Neuronal stem cell (in vitro differentiated cells): ENCODE data around the gene RASA3.

Experiments
- DNase-seq: peaks from one replicate; pipeline ENCODE4 v3.0.0-alpha.2; 2013; ENCODE audit warnings: low spot score
- H2AFZ ChIP-seq: one replicate; pipeline ENCODE4 v1.6.1; 2013; ENCODE audit warnings: mild to moderate bottlenecking, low read length, inconsistent platforms
- H2AK5ac ChIP-seq: 2 replicates; pipeline ENCODE4 v1.6.1; 2013; ENCODE audit warnings: low read depth, mild to moderate bottlenecking, inconsistent platforms, low read length, moderate library complexity, mixed read lengths
- H2BK120ac ChIP-seq: 2 replicates; pipeline ENCODE4 v1.6.1; 2013; ENCODE audit warnings: low read depth, mild to moderate bottlenecking, inconsistent platforms, low read length, moderate library complexity, mixed read lengths
- H2BK12ac ChIP-seq: one replicate; pipeline ENCODE4 v1.6.1; 2013; ENCODE audit warnings: low read length, inconsistent platforms
- H2BK15ac ChIP-seq: 2 replicates; pipeline ENCODE4 v1.6.1; 2013; ENCODE audit warnings: mild to moderate bottlenecking, low read length, inconsistent platforms, mixed read lengths
- H2BK5ac ChIP-seq: one replicate; pipeline ENCODE4 v1.6.1; 2013; ENCODE audit warnings: inconsistent platforms, mild to moderate bottlenecking, low read length, moderate library complexity
- H3K14ac ChIP-seq: one replicate; pipeline ENCODE4 v1.6.1; 2013; ENCODE audit warnings: low read length, inconsistent platforms
- H3K18ac ChIP-seq: 2 replicates; pipeline ENCODE4 v1.6.1; 2013; ENCODE audit warnings: low read length, inconsistent platforms
- H3K23ac ChIP-seq: 2 replicates; pipeline ENCODE4 v1.6.1; 2013; ENCODE audit warnings: low read depth, mild to moderate bottlenecking, mixed read lengths, low read length, inconsistent platforms; ENCODE audit not compliant: poor library complexity
- H3K27ac ChIP-seq: replicated peaks from 3 replicates; pipeline ENCODE4 v1.5.1; 2013; ENCODE audit warnings: low read length, inconsistent platforms
- H3K27me3 ChIP-seq, 3 experiments: 2 replicates each; pipeline ENCODE4 v1.6.1; 2013; ENCODE audit warnings: low read length in 3 of 3, mild to moderate bottlenecking in 2 of 3, inconsistent platforms in 1 of 3, low read depth in 1 of 3, mixed read lengths in 1 of 3, moderate library complexity in 1 of 3; ENCODE audit not compliant: control insufficient read depth in 3 of 3, insufficient read depth in 3 of 3
- H3K36me3 ChIP-seq, 2 donors: replicated peaks in 1 of 2; 2 replicates each; pipeline ENCODE4 v1.6.1; 2013; ENCODE audit warnings: low read length in 2 of 2; ENCODE audit not compliant: control insufficient read depth in 2 of 2, insufficient read depth in 2 of 2
- H3K4ac ChIP-seq: 2 replicates; pipeline ENCODE4 v1.6.1; 2013; ENCODE audit warnings: inconsistent platforms, mild to moderate bottlenecking, low read length, moderate library complexity
- H3K4me1 ChIP-seq, 2 donors: 1 replicate in 1 of 2; 2 replicates in 1 of 2; pipeline ENCODE4 v1.6.1; 2013; ENCODE audit warnings: low read length in 2 of 2, low read depth in 1 of 2; ENCODE audit not compliant: control insufficient read depth in 2 of 2, insufficient read depth in 1 of 2
- H3K4me2 ChIP-seq: one replicate; pipeline ENCODE4 v1.6.1; 2013; ENCODE audit warnings: mild to moderate bottlenecking, low read length, inconsistent platforms; ENCODE audit not compliant: insufficient read depth, poor library complexity, severe bottlenecking
- H3K4me3 ChIP-seq, 2 donors: 2 replicates each; pipeline ENCODE4 v1.5.1; 2013; ENCODE audit warnings: low read length in 2 of 2, mild to moderate bottlenecking in 2 of 2, inconsistent platforms in 1 of 2, moderate library complexity in 1 of 2
- H3K79me1 ChIP-seq: one replicate; pipeline ENCODE4 v1.6.1; 2013; ENCODE audit warnings: low read depth, mild to moderate bottlenecking, inconsistent platforms, low read length, moderate library complexity
- H3K9ac ChIP-seq: one replicate; pipeline ENCODE4 v1.6.1; 2013; ENCODE audit warnings: mild to moderate bottlenecking, low read depth, low read length, inconsistent platforms; ENCODE audit not compliant: poor library complexity
- H3K9me3 ChIP-seq, 2 donors: replicated peaks in 1 of 2; 2 replicates each; pipeline versions ENCODE3 to v1.6.1; 2013; ENCODE audit warnings: low read length in 2 of 2, mild to moderate bottlenecking in 2 of 2, inconsistent platforms in 1 of 2, low read depth in 1 of 2, mixed read lengths in 1 of 2, moderate library complexity in 1 of 2; ENCODE audit not compliant: control insufficient read depth in 2 of 2, insufficient read depth in 1 of 2
- H4K8ac ChIP-seq: one replicate; pipeline ENCODE4 v1.6.1; 2013; ENCODE audit warnings: low read depth, mild to moderate bottlenecking, inconsistent platforms, low read length, moderate library complexity
- H4K91ac ChIP-seq: one replicate; pipeline ENCODE4 v1.6.1; 2013; ENCODE audit warnings: low read length, low read depth, mild to moderate bottlenecking, inconsistent platforms; ENCODE audit not compliant: poor library complexity
- WGBS, 2 donors: extraction: QIAGEN DNeasy Blood & Tissue Kit; methylation state at CpG; one replicate each; pipeline ENCODE4 v1.1.7; 2013; ENCODE audit warnings: missing lambda C conversion rate in 2 of 2, mixed read lengths in 1 of 2; ENCODE audit not compliant: insufficient read length in 2 of 2, insufficient replicate concordance in 1 of 2; ENCODE audit errors: extremely low coverage in 2 of 2; 5-methylcytosine and 5-hydroxymethylcytosine counted together

RASA3 gene

GRCh38 chr13:113962975-113963374 lies 169.4 kb downstream of the RASA3 start:
- H2BK5ac ChIP-seq, result no peak overlapping the region
- H3K23ac ChIP-seq, result peak overlapping the region; percentile 93
- no peak overlapping the region for H4K91ac ChIP-seq
- peaks cover 0 to 2% (median 0%) of the 10 kb centered on the region in 3 experiments for H3K27me3 ChIP-seq
- H2BK15ac ChIP-seq, result no peak overlapping the region
- no peak overlapping the region for H2BK120ac ChIP-seq
- H3K27ac ChIP-seq, result no peak overlapping the region
- no peak overlapping the region for H3K4me2 ChIP-seq
- no peak overlapping the region for H3K4me3 ChIP-seq
- H4K8ac ChIP-seq, result no peak overlapping the region
- no peak overlapping the region for H3K9ac ChIP-seq
- no peak overlapping the region for H2AFZ ChIP-seq
- no peak for DNase-seq
- no peak overlapping the region for H3K14ac ChIP-seq
- no peaks in the 10 kb centered on the region for H3K4me1 ChIP-seq
- no peak overlapping the region for H2AK5ac ChIP-seq
- H3K79me1 ChIP-seq, result no peaks in the 10 kb centered on the region
- WGBS, 2 donors, result no CpG with 5 or more reads among the region's 17 CpGs
- H2BK12ac ChIP-seq, result no peak overlapping the region
- no peak overlapping the region for H3K4ac ChIP-seq
- H3K18ac ChIP-seq, result peak overlapping the region; percentile 57
- H3K9me3 ChIP-seq, result peaks cover 30 to 31% of the 10 kb centered on the region in 2 donors
- H3K36me3 ChIP-seq, result peaks cover 0 to 2% of the 10 kb centered on the region in 2 donors

- WGBS, 2 donors, result no CpG with 5 or more reads among the region's 11 CpGs
- Histone ChIP-seq H3K4me1 (no peaks in the 10 kb centered on the region), H2AFZ (no peak overlapping the region), H2BK15ac (no peak overlapping the region), H2BK12ac (no peak overlapping the region), H3K4ac (no peak overlapping the region), H3K27ac (no peak overlapping the region), H3K23ac (no peak overlapping the region), H3K14ac (no peak overlapping the region), H3K9me3 (peaks cover 30 to 31% of the 10 kb centered on the region in 2 donors), H3K79me1 (no peaks in the 10 kb centered on the region), H3K36me3 (peaks cover 0 to 2% of the 10 kb centered on the region in 2 donors), H3K4me3 (no peak overlapping the region), H2AK5ac (no peak overlapping the region), H3K27me3 (peaks cover 0 to 2% (median 0%) of the 10 kb centered on the region in 3 experiments), H4K8ac (peak overlapping the region; percentile 17), H3K18ac (no peak overlapping the region), H2BK120ac (no peak overlapping the region), H2BK5ac (no peak overlapping the region), H4K91ac (peak overlapping the region; percentile 7), H3K4me2 (no peak overlapping the region), H3K9ac (no peak overlapping the region)
- DNase-seq, result no peak
Observed at GRCh38 chr13:113962386-113962785, 170.0 kb downstream of the RASA3 start.

- Histone ChIP-seq H3K36me3 (no peaks in the 10 kb centered on the region), H2BK12ac (no peak overlapping the region), H3K9me3 (peaks cover 28 to 29% of the 10 kb centered on the region in 2 donors), H3K4me2 (no peak overlapping the region), H3K4ac (no peak overlapping the region), H4K8ac (no peak overlapping the region), H2BK15ac (no peak overlapping the region), H2BK120ac (no peak overlapping the region), H3K4me3 (no peak overlapping the region), H3K27ac (no peak overlapping the region), H3K79me1 (no peaks in the 10 kb centered on the region), H3K9ac (no peak overlapping the region), H4K91ac (no peak overlapping the region), H3K14ac (no peak overlapping the region), H3K18ac (no peak overlapping the region), H2BK5ac (no peak overlapping the region), H2AFZ (no peak overlapping the region), H3K27me3 (no peaks in the 10 kb centered on the region), H3K4me1 (no peaks in the 10 kb centered on the region), H3K23ac (no peak overlapping the region), H2AK5ac (no peak overlapping the region)
- DNase-seq, result no peak
- WGBS, 2 donors, result no CpG with 5 or more reads among the region's 6 CpGs
Observed at GRCh38 chr13:113960276-113960948, 172.0 kb downstream of the RASA3 start.

- Histone ChIP-seq H3K9me3 (peaks cover 21 to 29% of the 10 kb centered on the region in 2 donors), H3K9ac (no peak overlapping the region), H2AFZ (no peak overlapping the region), H2AK5ac (no peak overlapping the region), H4K91ac (no peak overlapping the region), H2BK5ac (no peak overlapping the region), H3K18ac (no peak overlapping the region), H2BK15ac (no peak overlapping the region), H3K14ac (no peak overlapping the region), H3K79me1 (no peaks in the 10 kb centered on the region), H3K4me3 (peak overlapping the region in 1 of 2 donors; percentile 13), H4K8ac (no peak overlapping the region), H3K27ac (no peak overlapping the region), H2BK120ac (no peak overlapping the region), H3K23ac (no peak overlapping the region), H3K27me3 (no peaks in the 10 kb centered on the region), H3K4me2 (no peak overlapping the region), H2BK12ac (no peak overlapping the region), H3K36me3 (no peaks in the 10 kb centered on the region), H3K4ac (no peak overlapping the region), H3K4me1 (no peaks in the 10 kb centered on the region)
- no CpG with 5 or more reads among the region's 1 CpG for WGBS, 2 donors
- no peak for DNase-seq
Observed at GRCh38 chr13:113959198-113959597, 173.2 kb downstream of the RASA3 start.
